Measurements from ENCODE around the gene SCAMP4. TPM values are rescaled to one million over a fixed set of nuclear protein-coding genes. Genes with fewer than 3 reads are reported as not detected.

SCAMP4 gene
- total RNA-seq (ENCODE audit: low replicate concordance): 76.9 and 90.6 TPM in 2 replicates
- long read RNA-seq: 0 reads

GRCh38 chr19:1905110-1905862, at the start of gene SCAMP4, which contains the start of gene ADAT3:
Gene SCAMP4, plus strand, starts transcription at chr19:1905399. Its CDS starts 9,621 bp downstream, at chr19:1915020.
Gene ADAT3, plus strand, starts transcription at chr19:1905399. Its CDS starts 6,649 bp downstream, at chr19:1912048.
- Mint-ChIP-seq H3K9me3 (no peaks in the 10 kb centered on the region), H3K4me1 (ENCODE audit: unreplicated experiment) (peaks cover 15% of the 10 kb centered on the region), H3K27me3 (no peaks in the 10 kb centered on the region), H3K27ac (peak within 1 kb of the TSS; percentile 97), H3K36me3 (peaks cover 6% of the 10 kb centered on the region), H3K4me3 (peak within 1 kb of the TSS; percentile 94)
- TF ChIP-seq CTCF (conservative IDR thresholded peaks at IDR 0.05): no peak
- peak; percentile 99 for DNase-seq (ENCODE audit: extremely low spot score, unreplicated experiment)

- Mint-ChIP-seq H3K27me3 (no peaks in the 10 kb centered on the region), H3K4me3 (peak overlapping the region; percentile 74), H3K36me3 (no peaks in the 10 kb centered on the region), H3K9me3 (no peaks in the 10 kb centered on the region), H3K4me1 (ENCODE audit: unreplicated experiment) (peaks cover 11% of the 10 kb centered on the region), H3K27ac (peak overlapping the region; percentile 73)
- no peak for DNase-seq (ENCODE audit: extremely low spot score, unreplicated experiment)
- no peak for TF ChIP-seq CTCF (conservative IDR thresholded peaks at IDR 0.05)
Observed at GRCh38 chr19:1855828-1856255, 49.4 kb upstream of the SCAMP4 start.

- H3K9me3 Mint-ChIP-seq: no peaks in the 10 kb centered on the region
- H3K36me3 Mint-ChIP-seq: no peaks in the 10 kb centered on the region
- peaks cover 4% of the 10 kb centered on the region for H3K27me3 Mint-ChIP-seq
- no peak for TF ChIP-seq CTCF (conservative IDR thresholded peaks at IDR 0.05)
- no peak for DNase-seq (ENCODE audit: extremely low spot score, unreplicated experiment)
- H3K27ac Mint-ChIP-seq: peak overlapping the region; percentile 73
- H3K4me3 Mint-ChIP-seq: peak overlapping the region; percentile 74
- peaks cover 12% of the 10 kb centered on the region for H3K4me1 Mint-ChIP-seq (ENCODE audit: unreplicated experiment)
Observed at GRCh38 chr19:1856345-1856697, 48.9 kb upstream of the SCAMP4 start.

- DNase-seq (ENCODE audit: extremely low spot score, unreplicated experiment): no peak
- Mint-ChIP-seq H3K9me3 (no peaks in the 10 kb centered on the region), H3K36me3 (no peaks in the 10 kb centered on the region), H3K27ac (peak overlapping the region; percentile 76), H3K27me3 (peaks cover 10% of the 10 kb centered on the region), H3K4me3 (peak overlapping the region; percentile 74), H3K4me1 (ENCODE audit: unreplicated experiment) (peaks cover 18% of the 10 kb centered on the region)
- TF ChIP-seq CTCF (conservative IDR thresholded peaks at IDR 0.05): no peak
Observed at GRCh38 chr19:1856698-1857603, 48.2 kb upstream of the SCAMP4 start.

- Mint-ChIP-seq H3K9me3 (no peaks in the 10 kb centered on the region), H3K36me3 (no peaks in the 10 kb centered on the region), H3K27ac (peak overlapping the region; percentile 76), H3K27me3 (peaks cover 15% of the 10 kb centered on the region), H3K4me3 (peak overlapping the region; percentile 73), H3K4me1 (ENCODE audit: unreplicated experiment) (peaks cover 18% of the 10 kb centered on the region)
- DNase-seq (ENCODE audit: extremely low spot score, unreplicated experiment): no peak
- TF ChIP-seq CTCF (conservative IDR thresholded peaks at IDR 0.05): no peak
Observed at GRCh38 chr19:1857648-1858326, 47.4 kb upstream of the SCAMP4 start.

All from type B pancreatic cell (in vitro differentiated cells).